Prostate gland (tissue), 2 donors: Measurements from ENCODE around the gene SERTAD1.

Experiments used
- POLR2A ChIP-seq: fragments of 450-650 bp; IDR thresholded peaks from one replicate; pipeline ENCODE4 v1.6.1; 2016; ENCODE audit warnings: antibody characterized with exemption, mild to moderate bottlenecking
- TF ChIP-seq, protein P1 (sequence below), 4 experiments: fragments of 200-600 bp in 2 of 4; fragments of 450-650 bp in 2 of 4; sonication (generic) in 2 of 4; IDR thresholded peaks; 1 replicate in 3 of 4; 2 replicates in 1 of 4; pipeline ENCODE4 v1.5.1; 2016 to 2019; ENCODE audit warnings: antibody characterized with exemption in 4 of 4, mild to moderate bottlenecking in 2 of 4, moderate library complexity in 2 of 4

DNA sequence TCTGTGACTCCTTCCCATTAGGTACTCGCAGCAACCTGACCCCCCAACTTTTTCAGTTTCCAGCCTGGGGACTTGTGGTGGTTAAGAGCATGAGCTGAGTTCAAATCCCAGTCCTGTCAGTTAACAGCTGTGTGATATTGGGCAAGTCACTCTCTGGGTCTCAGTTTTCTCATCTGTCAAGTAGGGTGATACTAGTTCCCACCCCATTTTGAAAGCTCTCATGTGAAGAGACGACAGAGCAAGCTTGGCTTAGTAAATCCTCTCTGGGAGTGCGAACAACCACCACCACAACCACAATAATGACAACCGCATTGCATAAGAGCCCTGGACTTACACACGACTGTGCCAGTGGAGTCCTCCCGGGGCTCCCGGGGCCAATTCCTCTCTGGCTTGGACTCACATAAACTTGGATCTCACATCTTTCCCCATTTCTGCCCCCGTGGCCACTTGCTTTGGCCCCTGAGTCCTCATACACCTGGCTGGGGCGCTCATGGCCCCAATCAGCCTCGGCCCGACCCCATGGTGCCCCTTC, 39.3 kb upstream of the SERTAD1 start:
- no peak for TF ChIP-seq POLR2A
- TF ChIP-seq, protein P1, sequence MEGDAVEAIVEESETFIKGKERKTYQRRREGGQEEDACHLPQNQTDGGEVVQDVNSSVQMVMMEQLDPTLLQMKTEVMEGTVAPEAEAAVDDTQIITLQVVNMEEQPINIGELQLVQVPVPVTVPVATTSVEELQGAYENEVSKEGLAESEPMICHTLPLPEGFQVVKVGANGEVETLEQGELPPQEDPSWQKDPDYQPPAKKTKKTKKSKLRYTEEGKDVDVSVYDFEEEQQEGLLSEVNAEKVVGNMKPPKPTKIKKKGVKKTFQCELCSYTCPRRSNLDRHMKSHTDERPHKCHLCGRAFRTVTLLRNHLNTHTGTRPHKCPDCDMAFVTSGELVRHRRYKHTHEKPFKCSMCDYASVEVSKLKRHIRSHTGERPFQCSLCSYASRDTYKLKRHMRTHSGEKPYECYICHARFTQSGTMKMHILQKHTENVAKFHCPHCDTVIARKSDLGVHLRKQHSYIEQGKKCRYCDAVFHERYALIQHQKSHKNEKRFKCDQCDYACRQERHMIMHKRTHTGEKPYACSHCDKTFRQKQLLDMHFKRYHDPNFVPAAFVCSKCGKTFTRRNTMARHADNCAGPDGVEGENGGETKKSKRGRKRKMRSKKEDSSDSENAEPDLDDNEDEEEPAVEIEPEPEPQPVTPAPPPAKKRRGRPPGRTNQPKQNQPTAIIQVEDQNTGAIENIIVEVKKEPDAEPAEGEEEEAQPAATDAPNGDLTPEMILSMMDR (IDR thresholded peaks at IDR 0.05), result no peak
